T-helper 1 cell treated with Interleukin-12 subunit alpha and Interleukin-12 subunit beta and Interleukin-4 antibody, amounts not matched to agents 30 μg/mL and 1 μg/mL, for 36 hours (primary cell): ENCODE data around the gene ADTRP.

ENCODE experiments used
- H3K27ac Mint-ChIP-seq: one replicate; pipeline ENCODE4 v1.8.0; 2021; ENCODE audit warnings: mild to moderate bottlenecking, mixed read lengths
- H3K27me3 Mint-ChIP-seq: one replicate; pipeline ENCODE4 v1.8.0; 2021; ENCODE audit warnings: low read depth, mixed read lengths
- H3K36me3 Mint-ChIP-seq: one replicate; pipeline ENCODE4 v1.8.0; 2021; ENCODE audit warnings: low read depth, mixed read lengths
- H3K4me1 Mint-ChIP-seq: one replicate; pipeline ENCODE4 v1.8.0; 2021; ENCODE audit warnings: low read depth, mixed read lengths
- H3K4me3 Mint-ChIP-seq: one replicate; pipeline ENCODE4 v1.8.0; 2021; ENCODE audit warnings: mild to moderate bottlenecking, moderate library complexity, mixed read lengths
- H3K9me3 Mint-ChIP-seq: one replicate; pipeline ENCODE4 v1.8.0; 2021; ENCODE audit warnings: mixed read lengths

The ADTRP gene, protein sequence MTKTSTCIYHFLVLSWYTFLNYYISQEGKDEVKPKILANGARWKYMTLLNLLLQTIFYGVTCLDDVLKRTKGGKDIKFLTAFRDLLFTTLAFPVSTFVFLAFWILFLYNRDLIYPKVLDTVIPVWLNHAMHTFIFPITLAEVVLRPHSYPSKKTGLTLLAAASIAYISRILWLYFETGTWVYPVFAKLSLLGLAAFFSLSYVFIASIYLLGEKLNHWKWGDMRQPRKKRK

DNA sequence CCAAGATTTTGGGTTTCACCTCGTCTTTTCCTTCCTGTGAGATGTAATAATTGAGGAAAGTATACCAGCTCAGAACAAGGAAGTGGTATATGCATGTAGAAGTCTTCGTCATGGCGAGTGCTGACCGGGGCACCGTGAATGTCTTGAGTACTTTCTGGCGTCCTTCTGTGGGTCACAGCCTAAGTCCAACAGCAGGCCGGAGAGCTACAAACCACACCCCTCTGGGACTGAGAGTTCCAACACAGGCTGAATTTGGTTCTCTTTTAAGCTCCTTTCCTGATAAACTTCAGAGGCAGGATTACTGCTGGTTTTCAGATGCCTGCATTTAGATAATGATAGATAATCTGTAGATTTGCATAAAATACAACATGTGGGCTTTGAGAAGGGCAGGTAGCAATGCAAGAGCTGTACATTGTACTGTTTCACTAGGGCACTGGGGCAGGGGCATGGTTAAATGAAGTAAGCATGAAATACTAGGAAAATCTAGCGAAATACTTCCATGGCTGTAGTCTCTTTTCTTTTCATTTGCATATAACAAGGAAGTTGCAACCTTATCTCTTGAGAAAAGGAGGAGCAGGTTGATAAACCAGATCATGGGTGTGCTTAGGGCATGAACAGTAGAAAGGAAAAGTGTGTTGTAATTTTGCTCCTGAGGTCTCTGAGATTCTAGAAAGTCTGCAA is at the start of gene ADTRP:
Gene ADTRP, minus strand, starts transcription at position 156 of the 681 bp plus-strand sequence. Its CDS starts 44 bp downstream, at position 112.
- H3K27ac Mint-ChIP-seq = no peak within 1 kb of the TSS
- peaks cover 10% of the 10 kb centered on the region for H3K9me3 Mint-ChIP-seq
- H3K4me1 Mint-ChIP-seq = peaks cover 3% of the 10 kb centered on the region
- H3K27me3 Mint-ChIP-seq = no peaks in the 10 kb centered on the region
- H3K36me3 Mint-ChIP-seq = no peaks in the 10 kb centered on the region
- no peak within 1 kb of the TSS for H3K4me3 Mint-ChIP-seq

DNA sequence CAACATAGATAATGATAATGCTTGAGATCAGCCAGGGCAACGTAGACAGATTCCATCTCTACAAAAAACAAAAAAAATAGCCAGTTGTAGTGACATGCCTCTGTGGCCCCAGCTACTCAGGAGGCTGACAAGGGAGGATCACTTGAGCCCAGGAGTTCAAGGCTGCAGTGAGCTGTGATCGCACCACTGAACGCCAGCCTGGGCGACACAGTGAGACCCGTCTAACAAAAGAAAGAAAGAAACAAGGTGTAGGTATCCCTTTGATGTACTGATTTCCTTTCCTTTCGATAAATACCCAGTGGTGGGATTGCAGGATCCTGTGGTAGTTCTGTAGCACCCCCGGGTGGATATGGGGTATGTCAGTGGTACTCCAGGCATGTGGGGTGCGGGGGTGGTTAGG is 48.2 kb upstream of the ADTRP start:
- Mint-ChIP-seq H3K36me3 (no peaks in the 10 kb centered on the region), H3K4me3 (no peak overlapping the region), H3K9me3 (peaks cover under 1% of the 10 kb centered on the region), H3K4me1 (peaks cover 9% of the 10 kb centered on the region), H3K27me3 (peaks cover 2% of the 10 kb centered on the region), H3K27ac (no peak overlapping the region)

GRCh38 chr6:11824986-11825385 is 46.4 kb upstream of the ADTRP start:
- H3K4me3 Mint-ChIP-seq = peak overlapping the region; percentile 36
- H3K36me3 Mint-ChIP-seq = no peaks in the 10 kb centered on the region
- peaks cover 1% of the 10 kb centered on the region for H3K9me3 Mint-ChIP-seq
- peaks cover 3% of the 10 kb centered on the region for H3K27me3 Mint-ChIP-seq
- H3K4me1 Mint-ChIP-seq = peaks cover 9% of the 10 kb centered on the region
- peak overlapping the region; percentile 78 for H3K27ac Mint-ChIP-seq

GRCh38 chr6:11822346-11822745 is 43.7 kb upstream of the ADTRP start:
- H3K36me3 Mint-ChIP-seq = peaks cover 3% of the 10 kb centered on the region
- peaks cover 8% of the 10 kb centered on the region for H3K9me3 Mint-ChIP-seq
- H3K27ac Mint-ChIP-seq = no peak overlapping the region
- H3K4me3 Mint-ChIP-seq = no peak overlapping the region
- peaks cover 9% of the 10 kb centered on the region for H3K4me1 Mint-ChIP-seq
- H3K27me3 Mint-ChIP-seq = peaks cover 3% of the 10 kb centered on the region

DNA sequence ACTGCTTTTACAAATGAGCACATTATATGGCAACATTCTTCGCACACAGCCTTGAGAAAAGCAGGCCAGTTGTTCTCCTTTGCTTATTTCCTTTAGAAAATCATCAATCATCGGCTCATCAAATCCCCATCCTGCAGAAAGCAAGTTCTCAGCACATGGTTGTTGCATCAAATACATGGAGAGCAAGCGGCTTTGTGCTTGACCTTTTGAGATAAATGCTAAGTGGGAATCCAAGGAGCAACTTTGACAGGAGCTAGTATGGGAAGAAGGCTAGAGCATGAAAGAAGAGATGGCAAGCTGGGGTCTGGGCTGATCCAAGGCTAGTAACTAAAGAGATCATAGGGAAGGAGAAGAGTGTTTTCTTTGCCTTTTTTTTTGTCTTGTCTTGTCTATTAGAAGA is 43.2 kb upstream of the ADTRP start:
- Mint-ChIP-seq H3K36me3 (peaks cover 3% of the 10 kb centered on the region), H3K27me3 (peaks cover 3% of the 10 kb centered on the region), H3K9me3 (peaks cover 8% of the 10 kb centered on the region), H3K27ac (no peak overlapping the region), H3K4me3 (no peak overlapping the region), H3K4me1 (peaks cover 9% of the 10 kb centered on the region)

GRCh38 chr6:11820821-11821220 is 42.2 kb upstream of the ADTRP start:
- H3K27me3 Mint-ChIP-seq = peaks cover 3% of the 10 kb centered on the region
- peaks cover 9% of the 10 kb centered on the region for H3K4me1 Mint-ChIP-seq
- peaks cover 3% of the 10 kb centered on the region for H3K36me3 Mint-ChIP-seq
- H3K9me3 Mint-ChIP-seq = peaks cover 8% of the 10 kb centered on the region
- no peak overlapping the region for H3K27ac Mint-ChIP-seq
- no peak overlapping the region for H3K4me3 Mint-ChIP-seq

DNA sequence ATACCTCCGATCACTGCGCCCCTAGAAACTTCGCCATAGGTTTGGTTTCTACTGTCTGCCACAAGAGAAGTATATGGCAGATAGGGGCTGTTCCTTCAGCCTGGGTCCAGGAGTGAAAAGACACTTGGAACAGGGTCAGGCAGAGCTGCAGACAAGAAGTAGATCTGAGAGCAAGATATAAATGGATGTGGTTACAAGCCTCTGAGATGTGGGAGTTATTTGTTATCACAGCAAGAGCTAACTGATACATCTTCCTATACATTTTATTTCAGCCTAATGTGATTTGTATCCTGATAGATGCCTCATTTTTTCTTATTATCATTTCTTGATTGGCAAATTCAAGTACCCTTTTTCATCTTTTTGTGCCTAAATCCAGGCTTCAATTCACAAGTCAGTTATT is 40.9 kb upstream of the ADTRP start:
- H3K27me3 Mint-ChIP-seq = peaks cover 3% of the 10 kb centered on the region
- H3K9me3 Mint-ChIP-seq = peaks cover 9% of the 10 kb centered on the region
- H3K36me3 Mint-ChIP-seq = peaks cover 3% of the 10 kb centered on the region
- no peak overlapping the region for H3K27ac Mint-ChIP-seq
- H3K4me1 Mint-ChIP-seq = peaks cover 2% of the 10 kb centered on the region
- no peak overlapping the region for H3K4me3 Mint-ChIP-seq

DNA sequence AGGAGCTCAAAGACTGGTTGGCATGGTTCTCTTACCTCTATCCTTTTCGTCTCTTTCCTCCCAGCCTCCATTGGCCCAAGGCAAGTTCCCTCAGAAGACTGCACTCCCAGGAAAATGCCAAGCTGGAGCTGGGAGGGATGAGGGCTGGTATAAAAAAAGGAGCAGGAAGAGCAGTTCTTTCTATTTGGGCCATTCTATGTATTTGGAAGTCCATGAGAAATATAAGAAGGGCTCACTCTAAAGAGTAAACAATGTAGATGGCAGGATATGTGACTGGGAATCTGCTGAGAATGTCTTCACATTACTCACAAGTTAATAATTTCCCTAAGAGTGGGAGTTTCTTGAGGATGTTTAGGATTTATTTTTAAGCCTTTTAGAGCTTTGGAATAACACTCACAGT is 36.6 kb upstream of the ADTRP start:
- H3K4me1 Mint-ChIP-seq = peaks cover 2% of the 10 kb centered on the region
- H3K27me3 Mint-ChIP-seq = no peaks in the 10 kb centered on the region
- peaks cover 3% of the 10 kb centered on the region for H3K36me3 Mint-ChIP-seq
- H3K27ac Mint-ChIP-seq = no peak overlapping the region
- H3K4me3 Mint-ChIP-seq = no peak overlapping the region
- peaks cover 14% of the 10 kb centered on the region for H3K9me3 Mint-ChIP-seq

DNA sequence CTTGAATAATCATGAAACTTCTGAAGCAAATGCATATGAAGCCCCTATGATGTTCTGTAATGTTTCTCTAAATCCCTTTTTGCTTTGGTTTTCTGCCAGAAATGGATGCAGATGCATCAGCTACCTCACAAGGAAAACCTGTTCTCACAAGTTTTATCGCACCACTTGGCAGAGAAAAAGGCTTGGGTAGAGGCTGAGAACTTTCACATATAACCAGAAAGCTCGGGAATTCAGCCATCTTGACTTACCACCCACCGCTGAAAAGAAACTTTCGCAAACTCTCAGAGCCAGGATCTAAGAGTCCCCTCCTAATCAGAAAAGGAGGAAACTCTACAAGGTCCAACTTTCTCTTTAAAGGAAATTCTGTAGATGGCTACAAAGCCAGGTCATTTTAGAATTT is 36.2 kb upstream of the ADTRP start:
- peaks cover 11% of the 10 kb centered on the region for H3K9me3 Mint-ChIP-seq
- no peak overlapping the region for H3K27ac Mint-ChIP-seq
- H3K4me1 Mint-ChIP-seq = peaks cover 2% of the 10 kb centered on the region
- H3K36me3 Mint-ChIP-seq = peaks cover 3% of the 10 kb centered on the region
- no peak overlapping the region for H3K4me3 Mint-ChIP-seq
- H3K27me3 Mint-ChIP-seq = no peaks in the 10 kb centered on the region

GRCh38 chr6:11814106-11814505 is 35.5 kb upstream of the ADTRP start:
- H3K27ac Mint-ChIP-seq = no peak overlapping the region

GRCh38 chr6:11813606-11814005 is 35.0 kb upstream of the ADTRP start:
- Mint-ChIP-seq H3K36me3 (no peaks in the 10 kb centered on the region), H3K4me3 (no peak overlapping the region), H3K4me1 (peaks cover 2% of the 10 kb centered on the region), H3K27ac (no peak overlapping the region), H3K9me3 (peaks cover 6% of the 10 kb centered on the region), H3K27me3 (no peaks in the 10 kb centered on the region)

More at GRCh38 chr6:11814106-11814505, 35.5 kb upstream of the ADTRP start:
- H3K27me3 Mint-ChIP-seq = no peaks in the 10 kb centered on the region
- no peak overlapping the region for H3K4me3 Mint-ChIP-seq
- H3K36me3 Mint-ChIP-seq = no peaks in the 10 kb centered on the region
- H3K9me3 Mint-ChIP-seq = peaks cover 6% of the 10 kb centered on the region
- H3K4me1 Mint-ChIP-seq = peaks cover 2% of the 10 kb centered on the region

DNA sequence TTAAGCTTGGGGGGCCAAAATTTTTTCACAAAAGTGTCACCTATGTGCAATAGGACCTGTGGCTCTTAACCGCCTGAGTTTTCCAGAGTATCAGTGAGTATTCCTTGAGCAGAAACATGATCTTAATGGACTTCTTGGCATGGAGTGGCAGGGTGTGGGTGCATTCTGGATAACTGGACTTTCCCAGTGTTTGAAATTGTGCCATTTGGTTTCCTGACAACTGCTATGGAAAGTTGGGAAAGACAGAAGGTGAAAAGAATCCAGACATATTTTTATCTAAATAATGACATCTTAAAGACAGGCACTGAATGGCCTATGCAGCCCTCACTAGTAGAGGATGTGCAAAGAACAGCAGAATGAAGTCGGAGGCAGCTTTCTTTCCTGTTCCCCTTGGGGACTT is 34.3 kb upstream of the ADTRP start:
- peaks cover 2% of the 10 kb centered on the region for H3K4me1 Mint-ChIP-seq
- H3K27me3 Mint-ChIP-seq = no peaks in the 10 kb centered on the region
- H3K4me3 Mint-ChIP-seq = no peak overlapping the region
- no peak overlapping the region for H3K27ac Mint-ChIP-seq
- no peaks in the 10 kb centered on the region for H3K36me3 Mint-ChIP-seq
- H3K9me3 Mint-ChIP-seq = peaks cover 6% of the 10 kb centered on the region

DNA sequence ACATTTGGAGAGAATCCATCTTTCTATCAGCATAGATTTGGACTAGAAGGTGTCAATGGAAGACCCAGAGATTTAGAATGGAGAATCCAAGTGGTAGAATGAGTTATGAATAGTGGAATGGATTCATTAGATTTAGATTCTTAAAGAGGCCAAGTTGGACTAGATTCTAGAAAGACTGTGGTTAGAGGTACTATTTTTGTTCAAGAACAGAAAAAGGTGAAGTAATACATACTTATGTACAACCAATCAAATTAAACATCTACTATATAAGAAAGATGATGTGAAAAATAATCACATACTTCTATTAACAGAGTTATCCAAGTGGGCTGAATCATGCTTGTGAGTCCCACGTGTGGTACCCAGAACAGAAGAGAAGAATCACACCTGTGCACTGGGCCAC is 33.8 kb upstream of the ADTRP start:
- Mint-ChIP-seq H3K4me3 (no peak overlapping the region), H3K36me3 (no peaks in the 10 kb centered on the region), H3K4me1 (peaks cover 2% of the 10 kb centered on the region), H3K9me3 (peaks cover 6% of the 10 kb centered on the region), H3K27ac (no peak overlapping the region), H3K27me3 (no peaks in the 10 kb centered on the region)

DNA sequence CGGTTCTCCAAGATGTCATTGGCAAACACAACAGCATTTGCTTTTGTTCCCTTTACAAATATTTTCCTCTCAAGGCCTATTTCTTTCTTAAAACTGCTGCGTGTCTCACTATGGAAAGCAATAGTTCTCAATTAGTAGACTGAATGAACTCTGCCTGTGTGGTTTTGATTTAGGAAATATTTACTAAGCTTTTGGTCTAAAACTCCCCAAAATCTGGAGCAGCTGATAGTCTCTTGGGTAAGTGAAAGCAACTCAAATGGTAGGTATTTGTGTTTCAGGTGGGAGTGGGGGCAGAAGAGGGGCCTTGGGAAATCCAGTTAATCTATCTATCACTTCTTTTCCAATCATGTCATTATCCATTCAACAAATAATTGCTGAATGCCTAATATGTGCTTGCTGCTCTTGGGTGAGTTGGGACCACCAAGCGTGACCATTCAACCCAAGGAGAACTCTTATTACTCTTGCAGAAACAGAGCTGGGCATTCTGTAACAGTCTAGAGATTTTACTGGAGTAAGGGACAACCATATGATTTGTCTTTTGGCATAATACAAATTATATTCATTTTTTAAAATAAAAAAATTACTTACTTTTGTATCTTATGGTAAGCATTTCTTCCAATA is 33.2 kb upstream of the ADTRP start:
- H3K27me3 Mint-ChIP-seq = no peaks in the 10 kb centered on the region

More for the DNA sequence above, 33.2 kb upstream of the ADTRP start:
- peaks cover 6% of the 10 kb centered on the region for H3K9me3 Mint-ChIP-seq
- H3K4me3 Mint-ChIP-seq = no peak overlapping the region
- H3K27ac Mint-ChIP-seq = no peak overlapping the region
- no peaks in the 10 kb centered on the region for H3K36me3 Mint-ChIP-seq
- H3K4me1 Mint-ChIP-seq = peaks cover 6% of the 10 kb centered on the region
